Endothelial cell of umbilical vein (primary cell): ENCODE data around the gene ABI3BP. TPM values are rescaled to one million over a fixed set of nuclear protein-coding genes. Genes with fewer than 3 reads are reported as not detected.

ENCODE experiments used
- BruUV-seq: library from RNA; stranded (reverse); fragments of 400-500 nt; replicated peaks from 2 replicates; lab custom pipeline; 2021; lab: Mats Ljungman, UMichigan
- CTCF ChIA-PET: fragments of 300-600, 350-600 bp; sonication (Branson Sonifier 250); formaldehyde crosslinking; loops from one replicate; lab custom pipeline; 2021; ENCODE audit warnings: antibody characterized with exemption, inconsistent platforms; lab: Charles Lee
- POLR2A ChIA-PET: fragments of 300-600, 350-600 bp; sonication (Branson Sonifier 250); formaldehyde crosslinking; loops from one replicate; lab custom pipeline; 2021; ENCODE audit warnings: antibody characterized with exemption, inconsistent platforms; lab: Charles Lee
- DNase-seq: peaks from one replicate; pipeline ENCODE4 v3.0.0-alpha.2; 2011; ENCODE audit warnings: low read depth, low spot score
- FAIRE-seq: peaks from 2 replicates; lab custom pipeline; 2011; peaks lifted over from hg19 to GRCh38; lab: Jason Lieb, UNC
- H2AFZ ChIP-seq: 2 replicates; pipeline ENCODE4 v1.6.0; 2012; ENCODE audit warnings: low read depth, low read length, control low read depth, inconsistent platforms
- H3K27ac ChIP-seq: 2 replicates; pipeline ENCODE4 v1.5.1; 2011; ENCODE audit warnings: low read depth, mild to moderate bottlenecking, control low read depth, low read length, moderate library complexity; ENCODE audit not compliant: insufficient read depth
- H3K27me3 ChIP-seq, 2 experiments: 2 replicates each; pipeline versions ENCODE4 v1.6.0 to v1.6.1; 2011; ENCODE audit warnings: low read length in 2 of 2, mixed read lengths in 1 of 2; ENCODE audit not compliant: control insufficient read depth in 2 of 2, insufficient read depth in 2 of 2
- H3K36me3 ChIP-seq, 2 experiments: 2 replicates in 1 of 2; 3 replicates in 1 of 2; pipeline ENCODE4 v1.5.1; 2011; ENCODE audit warnings: low read length in 2 of 2, mild to moderate bottlenecking in 1 of 2, moderate library complexity in 1 of 2; ENCODE audit not compliant: control insufficient read depth in 2 of 2, insufficient read depth in 2 of 2; ENCODE audit errors: extremely low read depth in 1 of 2
- H3K4me1 ChIP-seq: 3 replicates; pipeline ENCODE4 v1.5.1; 2011; ENCODE audit warnings: mild to moderate bottlenecking, low read length; ENCODE audit not compliant: control insufficient read depth, insufficient read depth; ENCODE audit errors: extremely low read depth
- H3K4me2 ChIP-seq: 2 replicates; pipeline ENCODE4 v1.6.1; 2011; ENCODE audit warnings: low read length, control low read depth, mixed read lengths; ENCODE audit not compliant: insufficient read depth
- H3K4me3 ChIP-seq, 3 experiments: fragments of 200-600 bp in 1 of 3; sonication (generic), shearing (Covaris generic) in 1 of 3; replicated peaks in 1 of 3; 2 replicates each; pipeline ENCODE4 v1.5.1; 2011 to 2016; ENCODE audit warnings: control low read depth in 3 of 3, low read length in 3 of 3, mild to moderate bottlenecking in 2 of 3, inconsistent platforms in 1 of 3, low read depth in 1 of 3, moderate library complexity in 1 of 3; ENCODE audit not compliant: insufficient read depth in 1 of 3
- H3K79me2 ChIP-seq: 2 replicates; pipeline ENCODE4 v1.6.0; 2012; ENCODE audit warnings: low read length, inconsistent platforms; ENCODE audit not compliant: control insufficient read depth, insufficient read depth
- H3K9ac ChIP-seq: replicated peaks from 2 replicates; pipeline ENCODE3; 2011; ENCODE audit warnings: low read length, control low read depth; ENCODE audit not compliant: insufficient read depth; ENCODE audit errors: extremely low read depth
- H3K9me1 ChIP-seq: replicated peaks from 3 replicates; pipeline ENCODE4 v1.6.0; 2011; ENCODE audit warnings: mild to moderate bottlenecking, low read length; ENCODE audit not compliant: control insufficient read depth, insufficient read depth; ENCODE audit errors: extremely low read depth
- H3K9me3 ChIP-seq: replicated peaks from 2 replicates; pipeline ENCODE4 v1.5.1; 2012; ENCODE audit warnings: low read length, inconsistent platforms; ENCODE audit not compliant: control insufficient read depth, insufficient read depth
- H4K20me1 ChIP-seq: replicated peaks from 2 replicates; pipeline ENCODE3; 2011; ENCODE audit warnings: mild to moderate bottlenecking, low read length; ENCODE audit not compliant: control insufficient read depth, insufficient read depth; ENCODE audit errors: extremely low read depth
- CTCF ChIP-seq, 2 donors: IDR thresholded peaks; 1 replicate in 1 of 2; 2 replicates in 1 of 2; pipeline ENCODE4 v1.5.1; 2011; ENCODE audit warnings: low read length in 2 of 2, mild to moderate bottlenecking in 2 of 2, moderate library complexity in 2 of 2, control low read depth in 1 of 2, inconsistent platforms in 1 of 2, low read depth in 1 of 2; ENCODE audit not compliant: insufficient read depth in 1 of 2; ENCODE audit errors: extremely low read depth in 1 of 2
- GATA2 ChIP-seq: IDR thresholded peaks from 2 replicates; pipeline ENCODE4 v1.7.0; 2011; ENCODE audit warnings: low read depth, mild to moderate bottlenecking, moderate library complexity, mixed read lengths, low read length; ENCODE audit not compliant: insufficient read length, insufficient read depth
- JUN ChIP-seq: IDR thresholded peaks from 2 replicates; pipeline ENCODE4 v1.6.1; 2011; ENCODE audit warnings: borderline replicate concordance, low read depth; ENCODE audit not compliant: insufficient read length, insufficient read depth
- dilution Hi-C: fragments of 300-500 bp; cut with MboI; formaldehyde crosslinking; loops from one replicate; pipeline ENCODE4 v1.15.0; 2019; ENCODE audit warnings: low sequenced_read_pairs; ENCODE audit not compliant: extremely low pct_ligation_motif_present
- intact Hi-C: fragments of 100-400 bp; cut with micrococcal nuclease; formaldehyde crosslinking; loops from one replicate; pipeline ENCODE4 v1.10.0; 2022
- polyA plus RNA-seq, 4 experiments: library from polyadenylated mRNA; depleted of rRNA in 3 of 4; stranded (reverse) in 3 of 4; unstranded in 1 of 4; fragments of >200 nt; gene quantifications; 2 replicates each; pipeline versions ENCODE4 v1.2.1 to v1.2.3, GENCODE V29; 2011 to 2012; ENCODE audit warnings: missing spikeins in 1 of 4
- total RNA-seq: library from RNA; stranded (reverse); gene quantifications from 2 replicates; pipeline ENCODE4 v1.2.3, GENCODE V29; 2021

The ABI3BP gene
- total and polyA plus RNA-seq, 2 donors (not counting 3 experiments of a cell fraction or from before 2014, with no cell fraction given) = 78.1 to 106 TPM

- peaks cover 3% of the 10 kb centered on the region for H3K4me1 ChIP-seq
- ChIA-PET POLR2A (no interaction called here), CTCF (interaction anchor here (1.2 kb wide), 1 partner anchor 214 kb away, joined by 4 read pairs; no protein-coding TSS in a partner anchor)
- H2AFZ ChIP-seq = no peak overlapping the region
- H3K9ac ChIP-seq = no peak overlapping the region
- intact Hi-C loops = no loop called here
- dilution Hi-C loops = no loop called here
- H3K79me2 ChIP-seq = no peaks in the 10 kb centered on the region
- H3K4me2 ChIP-seq = no peak overlapping the region
- DNase-seq (no peak), FAIRE-seq (no peak)
- no peaks in the 10 kb centered on the region for H3K9me3 ChIP-seq
- H4K20me1 ChIP-seq = no peaks in the 10 kb centered on the region
- H3K9me1 ChIP-seq = no peaks in the 10 kb centered on the region
- no peak overlapping the region for H3K4me3 ChIP-seq
- H3K36me3 ChIP-seq = no peaks in the 10 kb centered on the region
- H3K27me3 ChIP-seq = no peaks in the 10 kb centered on the region
- TF ChIP-seq CTCF (IDR thresholded peaks at IDR 0.05; ENCODE audit: extremely low read depth in 1 of 2, insufficient read depth in 1 of 2, low read depth in 1 of 2, low read length in 2 of 2) (no peak), GATA2 (no peak), JUN (no peak)
- H3K27ac ChIP-seq = no peak overlapping the region
- no TSS peak for BruUV-seq
Measured at GRCh38 chr3:100981164-100981911, 11.9 kb downstream of the ABI3BP start.
